GM19328 (cell line): Measurements from ENCODE around the gene ITIH3.
"Not testable (repeated sequence)": the region's sequence is repeated elsewhere in the genome, so short reads cannot be mapped to it uniquely, and the experiment has no call there.

Source experiments
- ATAC-seq: cut with Tn5 transposase; IDR thresholded peaks from one replicate; pipeline ENCODE4 v1.9.1; 2021; ENCODE audit warnings: mild to moderate bottlenecking, moderate library complexity; ENCODE audit not compliant: unreplicated experiment

Gene ITIH3

GRCh38 chr3:52794612-52795099, at the start of gene ITIH3:
Gene ITIH3, plus strand, starts transcription at chr3:52794796. Its CDS starts 8 bp downstream, at chr3:52794804.
- no peak for ATAC-seq

GRCh38 chr3:52752045-52752660, 42.4 kb upstream of the ITIH3 start:
- ATAC-seq = no peak

- no peak for ATAC-seq
These were observed 40.2 kb upstream of the ITIH3 start for GRCh38 chr3:52754373-52754772.

- no peak for ATAC-seq
These were observed 38.5 kb upstream of the ITIH3 start for GRCh38 chr3:52756141-52756540.

GRCh38 chr3:52763466-52763865, 31.1 kb upstream of the ITIH3 start:
- no peak for ATAC-seq

GRCh38 chr3:52769786-52770455, 24.7 kb upstream of the ITIH3 start:
- no peak for ATAC-seq

- ATAC-seq = peak; percentile 94
These were observed 23.9 kb upstream of the ITIH3 start, which contains the start of gene NEK4 for GRCh38 chr3:52770496-52771333. Gene NEK4, minus strand, starts transcription at chr3:52770940. Its CDS starts 194 bp downstream, at chr3:52770746.

- no peak for ATAC-seq
These were observed 23.3 kb upstream of the ITIH3 start for GRCh38 chr3:52771334-52771681.

GRCh38 chr3:52771702-52772101, 22.9 kb upstream of the ITIH3 start:
- ATAC-seq = no peak

GRCh38 chr3:52773361-52774065, 21.1 kb upstream of the ITIH3 start:
- no peak for ATAC-seq

- no peak for ATAC-seq
These were observed 20.4 kb upstream of the ITIH3 start for GRCh38 chr3:52774066-52774713.

- ATAC-seq = no peak
These were observed 19.4 kb upstream of the ITIH3 start for GRCh38 chr3:52774901-52775864.

GRCh38 chr3:52775877-52776276, 18.7 kb upstream of the ITIH3 start:
- no peak for ATAC-seq

- not testable (repeated sequence) for ATAC-seq
These were observed 18.1 kb upstream of the ITIH3 start for GRCh38 chr3:52776486-52776885.

GRCh38 chr3:52777127-52777958, 17.3 kb upstream of the ITIH3 start, which contains the start of gene ITIH1:
Gene ITIH1, plus strand, starts transcription at chr3:52777599. Its CDS starts 17 bp downstream, at chr3:52777616.
- ATAC-seq = no peak

GRCh38 chr3:52777959-52778805, 16.4 kb upstream of the ITIH3 start:
- ATAC-seq = no peak
